Endothelial cell of umbilical vein (primary cell): Measurements from ENCODE around the gene SCTR. TPM values are rescaled to one million over a fixed set of nuclear protein-coding genes. Genes with fewer than 3 reads are reported as not detected.

Experiments used
- BruUV-seq: library from RNA; stranded (reverse); fragments of 400-500 nt; replicated peaks from 2 replicates; lab custom pipeline; 2021; lab: Mats Ljungman, UMichigan
- CTCF ChIA-PET: fragments of 300-600, 350-600 bp; sonication (Branson Sonifier 250); formaldehyde crosslinking; loops from one replicate; lab custom pipeline; 2021; ENCODE audit warnings: antibody characterized with exemption, inconsistent platforms; lab: Charles Lee
- POLR2A ChIA-PET: fragments of 300-600, 350-600 bp; sonication (Branson Sonifier 250); formaldehyde crosslinking; loops from one replicate; lab custom pipeline; 2021; ENCODE audit warnings: antibody characterized with exemption, inconsistent platforms; lab: Charles Lee
- DNase-seq: peaks from one replicate; pipeline ENCODE4 v3.0.0-alpha.2; 2011; ENCODE audit warnings: low read depth, low spot score
- FAIRE-seq: peaks from 2 replicates; lab custom pipeline; 2011; peaks lifted over from hg19 to GRCh38; lab: Jason Lieb, UNC
- H2AFZ ChIP-seq: 2 replicates; pipeline ENCODE4 v1.6.0; 2012; ENCODE audit warnings: low read depth, low read length, control low read depth, inconsistent platforms
- H3K27ac ChIP-seq: 2 replicates; pipeline ENCODE4 v1.5.1; 2011; ENCODE audit warnings: low read depth, mild to moderate bottlenecking, control low read depth, low read length, moderate library complexity; ENCODE audit not compliant: insufficient read depth
- H3K27me3 ChIP-seq, 2 experiments: 2 replicates each; pipeline versions ENCODE4 v1.6.0 to v1.6.1; 2011; ENCODE audit warnings: low read length in 2 of 2, mixed read lengths in 1 of 2; ENCODE audit not compliant: control insufficient read depth in 2 of 2, insufficient read depth in 2 of 2
- H3K36me3 ChIP-seq, 2 experiments: 2 replicates in 1 of 2; 3 replicates in 1 of 2; pipeline ENCODE4 v1.5.1; 2011; ENCODE audit warnings: low read length in 2 of 2, mild to moderate bottlenecking in 1 of 2, moderate library complexity in 1 of 2; ENCODE audit not compliant: control insufficient read depth in 2 of 2, insufficient read depth in 2 of 2; ENCODE audit errors: extremely low read depth in 1 of 2
- H3K4me1 ChIP-seq: 3 replicates; pipeline ENCODE4 v1.5.1; 2011; ENCODE audit warnings: mild to moderate bottlenecking, low read length; ENCODE audit not compliant: control insufficient read depth, insufficient read depth; ENCODE audit errors: extremely low read depth
- H3K4me2 ChIP-seq: 2 replicates; pipeline ENCODE4 v1.6.1; 2011; ENCODE audit warnings: low read length, control low read depth, mixed read lengths; ENCODE audit not compliant: insufficient read depth
- H3K4me3 ChIP-seq, 3 experiments: fragments of 200-600 bp in 1 of 3; sonication (generic), shearing (Covaris generic) in 1 of 3; replicated peaks in 1 of 3; 2 replicates each; pipeline ENCODE4 v1.5.1; 2011 to 2016; ENCODE audit warnings: control low read depth in 3 of 3, low read length in 3 of 3, mild to moderate bottlenecking in 2 of 3, inconsistent platforms in 1 of 3, low read depth in 1 of 3, moderate library complexity in 1 of 3; ENCODE audit not compliant: insufficient read depth in 1 of 3
- H3K79me2 ChIP-seq: 2 replicates; pipeline ENCODE4 v1.6.0; 2012; ENCODE audit warnings: low read length, inconsistent platforms; ENCODE audit not compliant: control insufficient read depth, insufficient read depth
- H3K9ac ChIP-seq: replicated peaks from 2 replicates; pipeline ENCODE3; 2011; ENCODE audit warnings: low read length, control low read depth; ENCODE audit not compliant: insufficient read depth; ENCODE audit errors: extremely low read depth
- H3K9me1 ChIP-seq: replicated peaks from 3 replicates; pipeline ENCODE4 v1.6.0; 2011; ENCODE audit warnings: mild to moderate bottlenecking, low read length; ENCODE audit not compliant: control insufficient read depth, insufficient read depth; ENCODE audit errors: extremely low read depth
- H3K9me3 ChIP-seq: replicated peaks from 2 replicates; pipeline ENCODE4 v1.5.1; 2012; ENCODE audit warnings: low read length, inconsistent platforms; ENCODE audit not compliant: control insufficient read depth, insufficient read depth
- H4K20me1 ChIP-seq: replicated peaks from 2 replicates; pipeline ENCODE3; 2011; ENCODE audit warnings: mild to moderate bottlenecking, low read length; ENCODE audit not compliant: control insufficient read depth, insufficient read depth; ENCODE audit errors: extremely low read depth
- CTCF ChIP-seq, 2 donors: IDR thresholded peaks; 1 replicate in 1 of 2; 2 replicates in 1 of 2; pipeline ENCODE4 v1.5.1; 2011; ENCODE audit warnings: low read length in 2 of 2, mild to moderate bottlenecking in 2 of 2, moderate library complexity in 2 of 2, control low read depth in 1 of 2, inconsistent platforms in 1 of 2, low read depth in 1 of 2; ENCODE audit not compliant: insufficient read depth in 1 of 2; ENCODE audit errors: extremely low read depth in 1 of 2
- EZH2 ChIP-seq: IDR thresholded peaks from 2 replicates; pipeline ENCODE4 v1.6.1; 2012; ENCODE audit warnings: borderline replicate concordance, low read depth, mild to moderate bottlenecking, moderate library complexity, low read length, inconsistent platforms; ENCODE audit not compliant: severe bottlenecking
- FOS ChIP-seq: IDR thresholded peaks from 2 replicates; pipeline ENCODE4 v1.6.1; 2011; ENCODE audit warnings: mild to moderate bottlenecking, low read length, moderate library complexity, borderline replicate concordance; ENCODE audit not compliant: insufficient read depth
- GATA2 ChIP-seq: IDR thresholded peaks from 2 replicates; pipeline ENCODE4 v1.7.0; 2011; ENCODE audit warnings: low read depth, mild to moderate bottlenecking, moderate library complexity, mixed read lengths, low read length; ENCODE audit not compliant: insufficient read length, insufficient read depth
- JUN ChIP-seq: IDR thresholded peaks from 2 replicates; pipeline ENCODE4 v1.6.1; 2011; ENCODE audit warnings: borderline replicate concordance, low read depth; ENCODE audit not compliant: insufficient read length, insufficient read depth
- MYC ChIP-seq: IDR thresholded peaks from one replicate; pipeline ENCODE4 v1.6.1; 2011; ENCODE audit warnings: mild to moderate bottlenecking, low read depth, low read length
- POLR2A ChIP-seq: IDR thresholded peaks from 2 replicates; pipeline ENCODE4 v1.6.1; 2012; ENCODE audit warnings: low read depth, mild to moderate bottlenecking, control low read depth, low read length
- POLR2AphosphoS5 ChIP-seq: IDR thresholded peaks from 2 replicates; pipeline ENCODE4 v1.6.1; 2012; ENCODE audit warnings: low read depth, mild to moderate bottlenecking, control low read depth, low read length, moderate library complexity; ENCODE audit not compliant: insufficient read depth
- dilution Hi-C: fragments of 300-500 bp; cut with MboI; formaldehyde crosslinking; loops from one replicate; pipeline ENCODE4 v1.15.0; 2019; ENCODE audit warnings: low sequenced_read_pairs; ENCODE audit not compliant: extremely low pct_ligation_motif_present
- intact Hi-C: fragments of 100-400 bp; cut with micrococcal nuclease; formaldehyde crosslinking; loops from one replicate; pipeline ENCODE4 v1.10.0; 2022
- polyA plus RNA-seq, 4 experiments: library from polyadenylated mRNA; depleted of rRNA in 3 of 4; stranded (reverse) in 3 of 4; unstranded in 1 of 4; fragments of >200 nt; gene quantifications; 2 replicates each; pipeline versions ENCODE4 v1.2.1 to v1.2.3, GENCODE V29; 2011 to 2012; ENCODE audit warnings: missing spikeins in 1 of 4
- total RNA-seq: library from RNA; stranded (reverse); gene quantifications from 2 replicates; pipeline ENCODE4 v1.2.3, GENCODE V29; 2021
- TF ChIP-seq, protein P1 (sequence below): IDR thresholded peaks from 2 replicates; pipeline ENCODE4 v1.6.1; 2011; ENCODE audit not compliant: insufficient read depth, insufficient read length

SCTR gene
- total and polyA plus RNA-seq, 2 donors (not counting 3 experiments of a cell fraction or from before 2014, with no cell fraction given) = not detected

GRCh38 chr2:119425119-119425405, 99.2 kb downstream of the SCTR start:
- no peak for FAIRE-seq
- Histone ChIP-seq H3K27me3 (peaks cover 23 to 37% of the 10 kb centered on the region in 2 experiments), H3K9me1 (no peaks in the 10 kb centered on the region), H2AFZ (no peak overlapping the region), H4K20me1 (no peaks in the 10 kb centered on the region), H3K79me2 (no peaks in the 10 kb centered on the region), H3K9ac (no peak overlapping the region), H3K4me3 (no peak overlapping the region), H3K9me3 (no peaks in the 10 kb centered on the region), H3K4me1 (no peaks in the 10 kb centered on the region), H3K36me3 (no peaks in the 10 kb centered on the region), H3K4me2 (no peak overlapping the region), H3K27ac (no peak overlapping the region)
- BruUV-seq = no TSS peak
- DNase-seq = no peak
- intact Hi-C loops (no loop called here), dilution Hi-C loops (no loop called here)
- TF ChIP-seq CTCF (IDR thresholded peaks at IDR 0.05; ENCODE audit: extremely low read depth in 1 of 2, insufficient read depth in 1 of 2, low read depth in 1 of 2, low read length in 2 of 2) = no peak
- TF ChIP-seq JUN = no peak
- CTCF ChIA-PET = interaction anchor here (2.0 kb wide), 1 partner anchor 51 kb away, joined by 8 read pairs; no protein-coding TSS in a partner anchor
- POLR2A ChIA-PET = no interaction called here

DNA sequence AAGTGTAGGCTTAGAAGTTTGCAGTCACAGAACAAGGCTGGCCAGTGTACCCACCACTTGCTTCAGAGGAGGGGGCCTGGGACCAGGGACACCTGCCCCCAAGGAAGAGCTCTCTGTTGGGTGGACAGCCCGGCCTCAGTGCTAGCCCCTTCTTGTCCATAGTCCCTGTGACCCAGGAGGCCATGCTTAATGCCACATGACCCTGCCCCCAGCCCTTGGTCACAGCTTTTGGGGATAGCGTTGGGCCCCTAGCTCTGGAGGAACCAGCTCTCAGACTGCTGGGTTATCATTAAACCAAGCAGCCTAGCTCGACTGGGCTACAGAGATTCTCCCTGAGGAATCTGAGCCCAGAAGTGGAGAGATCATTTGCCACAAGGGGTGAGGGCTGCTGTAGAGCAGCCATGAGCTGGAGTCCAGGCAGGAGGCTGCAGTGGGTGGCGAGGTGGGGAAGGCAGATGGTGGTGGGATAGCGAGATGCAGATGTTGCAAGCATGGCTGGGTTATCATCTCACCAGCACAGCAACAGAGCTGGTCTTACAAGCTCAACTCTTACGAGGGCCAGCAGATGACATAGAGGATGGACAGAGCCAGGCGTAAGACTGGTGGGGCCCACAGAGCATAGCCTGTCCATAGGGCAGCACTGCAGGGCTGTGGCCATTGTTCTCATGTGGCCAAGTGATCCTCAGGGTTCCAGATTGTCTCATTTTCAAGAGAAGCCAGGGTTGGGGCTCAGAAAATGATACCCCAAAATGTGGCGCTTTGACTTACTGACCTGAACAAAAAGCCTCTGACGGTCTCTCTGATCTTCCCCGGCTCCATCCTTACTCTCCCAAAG, 99.8 kb downstream of the SCTR start:
- dilution Hi-C loops (no loop called here), intact Hi-C loops (no loop called here)
- ChIA-PET POLR2A (interaction anchor here (1.0 kb wide), 1 partner anchor 34 kb away, joined by 3 read pairs; no protein-coding TSS in a partner anchor), CTCF (interaction anchor here (1.0 to 2.0 kb wide), 2 partner anchors 52 to 56 kb away, joined by 3 to 8 read pairs; no protein-coding TSS in a partner anchor)
- Histone ChIP-seq H3K4me1 (no peaks in the 10 kb centered on the region), H3K9ac (no peak overlapping the region), H2AFZ (no peak overlapping the region), H4K20me1 (no peaks in the 10 kb centered on the region), H3K9me3 (no peaks in the 10 kb centered on the region), H3K36me3 (no peaks in the 10 kb centered on the region), H3K27me3 (peaks cover 26 to 37% of the 10 kb centered on the region in 2 experiments), H3K27ac (no peak overlapping the region), H3K79me2 (no peaks in the 10 kb centered on the region), H3K9me1 (no peaks in the 10 kb centered on the region), H3K4me2 (no peak overlapping the region), H3K4me3 (no peak overlapping the region)
- TF ChIP-seq POLR2A (no peak), GATA2 (no peak), POLR2AphosphoS5 (no peak), JUN (no peak), MYC (no peak), EZH2 (no peak), CTCF (IDR thresholded peaks at IDR 0.05; ENCODE audit: extremely low read depth in 1 of 2, insufficient read depth in 1 of 2, low read depth in 1 of 2, low read length in 2 of 2) (no peak), FOS (no peak)
- TF ChIP-seq, protein P1, sequence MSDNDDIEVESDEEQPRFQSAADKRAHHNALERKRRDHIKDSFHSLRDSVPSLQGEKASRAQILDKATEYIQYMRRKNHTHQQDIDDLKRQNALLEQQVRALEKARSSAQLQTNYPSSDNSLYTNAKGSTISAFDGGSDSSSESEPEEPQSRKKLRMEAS = no peak
- no TSS peak for BruUV-seq
- FAIRE-seq (no peak), DNase-seq (no peak)
